ENCODE data around the gene FMNL3. TPM values are rescaled to one million over a fixed set of nuclear protein-coding genes. Genes with fewer than 3 reads are reported as not detected.

Gene FMNL3
- total RNA-seq, 1 donor from 2014 or later: 30.4 TPM

DNA sequence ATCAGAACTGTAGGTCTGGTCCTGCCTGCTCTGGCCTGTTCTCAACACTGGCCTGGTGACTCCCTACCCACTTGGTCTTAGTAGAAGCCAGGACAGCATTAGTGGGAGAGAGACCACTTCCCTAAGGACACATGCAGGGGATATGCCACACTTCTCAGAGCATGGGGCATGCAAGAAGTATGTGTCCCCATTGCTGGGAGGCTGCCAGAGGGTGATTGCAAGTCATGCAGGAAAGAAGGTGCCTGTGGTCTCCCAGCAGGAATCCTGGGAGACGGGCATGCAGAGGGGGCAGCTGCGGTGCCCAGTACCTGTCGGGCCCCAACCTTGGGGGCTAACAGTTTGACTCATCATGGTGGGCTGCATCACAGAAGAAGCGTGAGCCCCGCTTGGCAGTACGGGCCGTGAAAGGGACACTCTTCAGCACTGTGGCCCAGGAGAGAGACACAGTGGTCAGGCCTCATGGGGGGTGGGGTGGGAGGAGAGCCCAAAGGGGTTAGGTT lies 60.8 kb downstream of the FMNL3 start:
- H3K27ac ChIP-seq: peak overlapping the region; percentile 58 to 72
- intact Hi-C loops (cut with DNase I): loop anchor here (10.0 kb wide), 1 partner anchor 198 kb away; the partner anchor contains the start of gene BCDIN3D
- no peaks in the 10 kb centered on the region for H3K9me3 ChIP-seq
- no peak for DNase-seq (ENCODE audit: low spot score in 2 of 2)
- H3K36me3 ChIP-seq: peaks cover 31 to 75% of the 10 kb centered on the region in 2 donors
- H3K4me1 ChIP-seq: peaks cover 0 to 19% of the 10 kb centered on the region in 2 donors
- H3K4me3 ChIP-seq: no peak overlapping the region
- no peaks in the 10 kb centered on the region for H3K27me3 ChIP-seq
- TF ChIP-seq, protein P1, sequence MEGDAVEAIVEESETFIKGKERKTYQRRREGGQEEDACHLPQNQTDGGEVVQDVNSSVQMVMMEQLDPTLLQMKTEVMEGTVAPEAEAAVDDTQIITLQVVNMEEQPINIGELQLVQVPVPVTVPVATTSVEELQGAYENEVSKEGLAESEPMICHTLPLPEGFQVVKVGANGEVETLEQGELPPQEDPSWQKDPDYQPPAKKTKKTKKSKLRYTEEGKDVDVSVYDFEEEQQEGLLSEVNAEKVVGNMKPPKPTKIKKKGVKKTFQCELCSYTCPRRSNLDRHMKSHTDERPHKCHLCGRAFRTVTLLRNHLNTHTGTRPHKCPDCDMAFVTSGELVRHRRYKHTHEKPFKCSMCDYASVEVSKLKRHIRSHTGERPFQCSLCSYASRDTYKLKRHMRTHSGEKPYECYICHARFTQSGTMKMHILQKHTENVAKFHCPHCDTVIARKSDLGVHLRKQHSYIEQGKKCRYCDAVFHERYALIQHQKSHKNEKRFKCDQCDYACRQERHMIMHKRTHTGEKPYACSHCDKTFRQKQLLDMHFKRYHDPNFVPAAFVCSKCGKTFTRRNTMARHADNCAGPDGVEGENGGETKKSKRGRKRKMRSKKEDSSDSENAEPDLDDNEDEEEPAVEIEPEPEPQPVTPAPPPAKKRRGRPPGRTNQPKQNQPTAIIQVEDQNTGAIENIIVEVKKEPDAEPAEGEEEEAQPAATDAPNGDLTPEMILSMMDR (IDR thresholded peaks at IDR 0.05): no peak

DNA sequence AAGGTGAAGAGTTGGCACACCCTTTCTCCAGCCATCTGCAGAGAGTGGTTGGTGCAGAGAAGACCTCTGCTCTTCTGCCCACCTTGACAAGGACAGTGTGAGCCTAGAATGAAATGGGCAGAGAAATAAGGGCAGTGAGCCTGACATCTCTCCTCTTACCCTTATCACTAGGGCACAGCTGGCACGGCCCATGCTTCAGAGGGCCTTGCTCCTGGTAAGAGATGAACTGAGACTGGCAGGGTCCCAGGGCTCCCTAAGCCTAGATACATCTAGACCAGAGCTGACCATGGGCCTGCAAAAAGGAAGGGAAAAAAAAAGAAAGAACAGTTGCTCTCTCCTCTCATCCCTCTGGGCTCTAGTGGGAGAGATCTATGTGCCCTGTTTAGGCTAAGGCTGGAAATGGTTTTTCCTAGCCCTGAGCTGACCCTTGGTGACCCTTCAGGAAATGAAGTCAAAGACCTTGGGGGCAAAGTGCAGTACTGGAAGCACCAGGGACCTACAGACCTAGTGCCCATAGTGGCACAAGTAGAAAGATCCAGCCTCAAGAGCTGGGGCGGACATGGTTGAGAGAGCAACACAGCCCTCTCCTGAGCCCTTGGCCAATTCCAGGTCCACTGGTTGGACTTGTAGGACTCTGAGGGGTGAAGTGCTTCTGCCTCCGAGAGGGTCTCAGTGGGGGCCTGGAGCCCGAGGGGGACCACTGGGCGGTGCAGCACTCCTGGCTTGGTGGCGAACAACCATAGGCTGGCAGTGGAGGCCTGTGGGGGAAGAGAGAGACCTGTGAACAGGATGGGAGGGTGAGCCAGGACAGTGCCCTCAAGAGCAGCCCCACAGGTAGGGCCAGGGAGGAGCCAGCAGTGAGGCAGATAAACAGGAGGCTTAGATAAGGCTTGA lies 61.8 kb downstream of the FMNL3 start:
- H3K27ac ChIP-seq: peak overlapping the region; percentile 23 to 72
- no peaks in the 10 kb centered on the region for H3K9me3 ChIP-seq
- intact Hi-C loops (cut with DNase I): loop anchor here (2.0 to 10.0 kb wide), 2 partner anchors 27 to 199 kb away; partner anchors contain the start of gene BCDIN3D
- peaks cover 0 to 19% of the 10 kb centered on the region in 2 donors for H3K4me1 ChIP-seq
- H3K27me3 ChIP-seq: no peaks in the 10 kb centered on the region
- H3K36me3 ChIP-seq: peaks cover 34 to 73% of the 10 kb centered on the region in 2 donors
- TF ChIP-seq, protein P1 (IDR thresholded peaks at IDR 0.05): no peak
- H3K4me3 ChIP-seq: no peak overlapping the region
- no peak for DNase-seq (ENCODE audit: low spot score in 2 of 2)

DNA sequence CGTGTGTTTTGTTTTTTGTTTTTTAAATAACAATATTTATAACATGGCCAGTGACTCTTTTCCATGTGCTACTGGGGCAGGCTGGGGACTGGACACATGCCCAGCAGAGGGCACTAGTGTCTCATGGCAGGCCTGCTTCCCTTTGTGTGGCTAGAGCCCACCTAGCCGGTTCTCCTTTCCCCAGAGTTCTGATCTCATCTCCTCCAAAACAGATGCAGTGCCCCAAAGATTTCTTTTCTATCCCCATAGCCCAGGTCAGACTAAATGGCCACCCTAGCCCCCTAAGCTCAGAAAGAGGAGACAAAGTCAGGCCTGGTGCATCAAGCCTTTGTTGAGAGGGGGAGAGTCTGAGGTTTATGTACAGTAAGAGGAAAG lies 62.6 kb downstream of the FMNL3 start:
- Histone ChIP-seq H3K27ac (peak overlapping the region; percentile 21 to 23), H3K27me3 (no peaks in the 10 kb centered on the region), H3K4me1 (peaks cover 0 to 19% of the 10 kb centered on the region in 2 donors), H3K36me3 (peaks cover 39 to 73% of the 10 kb centered on the region in 2 donors), H3K9me3 (no peaks in the 10 kb centered on the region), H3K4me3 (no peak overlapping the region)
- TF ChIP-seq, protein P1 (IDR thresholded peaks at IDR 0.05): peak; percentile 93 to 98 (median 93)
- intact Hi-C loops (cut with DNase I): loop anchor here (1.0 to 10.0 kb wide), 3 partner anchors 28 to 200 kb away; partner anchors contain the start of genes BCDIN3D and FMNL3
- DNase-seq (ENCODE audit: low spot score in 2 of 2): peak in 1 of 2 donors; percentile 88

DNA sequence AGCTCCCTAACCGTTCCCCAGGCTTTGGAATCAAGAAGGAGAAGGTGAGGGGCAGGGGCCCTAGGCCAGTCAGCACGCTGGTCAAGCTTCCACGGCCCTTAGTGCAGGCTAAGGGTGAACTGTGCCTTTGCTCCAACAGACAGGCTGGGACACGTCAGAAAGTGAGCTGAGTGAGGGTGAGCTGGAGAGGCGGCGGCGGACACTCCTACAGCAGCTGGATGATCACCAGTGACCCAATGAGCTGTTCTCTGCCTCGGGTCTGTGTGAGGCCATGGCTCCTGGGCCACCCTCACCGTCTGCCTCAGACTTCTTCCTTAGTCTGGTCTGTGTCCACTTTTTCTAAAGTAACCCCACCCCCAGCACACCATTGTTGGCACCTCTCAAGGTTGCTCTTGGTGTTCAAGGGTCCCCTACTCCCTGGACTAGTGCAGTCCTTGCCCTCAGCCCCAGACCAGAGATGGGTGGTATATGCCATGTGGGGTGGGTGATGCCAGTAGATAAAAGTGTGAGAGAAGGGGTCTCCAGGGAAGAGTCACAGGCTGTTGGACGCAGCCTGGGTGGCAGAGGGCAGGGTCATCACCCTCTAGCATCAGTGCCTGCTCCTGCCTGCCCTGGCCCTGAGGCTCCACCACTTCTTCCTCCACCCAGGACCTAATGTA lies 63.1 kb downstream of the FMNL3 start:
- Histone ChIP-seq H3K4me3 (no peak overlapping the region), H3K27me3 (no peaks in the 10 kb centered on the region), H3K9me3 (no peaks in the 10 kb centered on the region), H3K4me1 (peaks cover 0 to 19% of the 10 kb centered on the region in 2 donors), H3K36me3 (peaks cover 40 to 72% of the 10 kb centered on the region in 2 donors), H3K27ac (no peak overlapping the region)
- intact Hi-C loops (cut with DNase I): loop anchor here (1.0 to 10.0 kb wide), 3 partner anchors 29 to 201 kb away; partner anchors contain the start of genes BCDIN3D and FMNL3
- no peak for DNase-seq (ENCODE audit: low spot score in 2 of 2)
- TF ChIP-seq, protein P1 (IDR thresholded peaks at IDR 0.05): no peak

DNA sequence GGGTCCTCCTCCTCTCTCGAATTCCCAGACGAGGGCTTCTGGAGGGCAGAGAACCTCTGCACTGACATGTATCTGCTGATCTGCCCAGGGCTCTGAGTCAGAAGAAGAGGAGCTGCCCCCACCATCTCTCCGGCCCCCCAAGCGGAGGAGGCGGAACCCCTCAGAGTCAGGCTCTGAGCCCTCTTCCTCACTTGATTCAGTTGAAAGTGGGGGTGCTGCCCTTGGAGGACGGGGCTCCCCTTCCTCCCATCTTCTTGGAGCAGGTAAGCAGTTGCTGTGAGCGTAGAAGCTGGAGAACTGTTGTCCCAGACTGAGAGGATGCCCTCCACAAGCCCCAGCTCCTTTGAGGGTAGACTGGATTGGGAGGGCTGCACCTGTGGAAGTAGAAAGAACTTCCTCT lies 64.1 kb downstream of the FMNL3 start:
- no peak overlapping the region for H3K27ac ChIP-seq
- no peaks in the 10 kb centered on the region for H3K27me3 ChIP-seq
- TF ChIP-seq, protein P1 (IDR thresholded peaks at IDR 0.05): no peak
- H3K36me3 ChIP-seq: peaks cover 40 to 74% of the 10 kb centered on the region in 2 donors
- H3K4me3 ChIP-seq: no peak overlapping the region
- intact Hi-C loops (cut with DNase I): loop anchor here (10.0 kb wide), 1 partner anchor 202 kb away; the partner anchor contains the start of gene BCDIN3D
- DNase-seq (ENCODE audit: low spot score in 2 of 2): no peak
- no peaks in the 10 kb centered on the region for H3K9me3 ChIP-seq
- H3K4me1 ChIP-seq: peaks cover 0 to 13% of the 10 kb centered on the region in 2 donors

Data from ascending aorta (tissue), 2 donors.